AG04449 (cell line): ENCODE measurements around the gene HIGD1C.
"Not testable (repeated sequence)": the region's sequence is repeated elsewhere in the genome, so short reads cannot be mapped to it uniquely, and the experiment has no call there.

Experiments
- CTCF ChIA-PET: fragments of 350-600 bp; formaldehyde crosslinking; extraction: SDS; loops from one replicate; lab custom pipeline; 2021; ENCODE audit warnings: antibody characterized with exemption; lab: Yijun Ruan, JAX
- POLR2A ChIA-PET: fragments of 400-600, 350-600 bp; formaldehyde crosslinking; extraction: SDS; loops from one replicate; lab custom pipeline; 2020; ENCODE audit warnings: antibody characterized with exemption, inconsistent platforms; lab: Yijun Ruan, JAX
- DNase-seq: peaks from one replicate; pipeline ENCODE4 v3.0.0-alpha.2; 2010; ENCODE audit warnings: low read depth, low spot score
- H3K4me3 ChIP-seq: 2 replicates; pipeline ENCODE4 v1.5.1; 2011; ENCODE audit warnings: low read depth, mild to moderate bottlenecking, control low read depth, low read length
- CTCF ChIP-seq: IDR thresholded peaks from one replicate; pipeline ENCODE4 v1.5.1; 2011; ENCODE audit warnings: mild to moderate bottlenecking, moderate library complexity, low read length, control low read depth, inconsistent platforms; ENCODE audit not compliant: insufficient read depth; ENCODE audit errors: missing control alignments

Gene HIGD1C

GRCh38 chr12:51005671-51006070 lies 53.3 kb downstream of the HIGD1C start:
- CTCF ChIA-PET: interaction anchor here (0.8 to 1.4 kb wide), 2 partner anchors 18 to 21 kb away, joined by 3 to 5 read pairs; no protein-coding TSS in a partner anchor
- no peak for DNase-seq
- TF ChIP-seq CTCF: no peak
- POLR2A ChIA-PET: no interaction called here
- H3K4me3 ChIP-seq: no peak overlapping the region

- ChIA-PET POLR2A (no interaction called here), CTCF (interaction anchor here (1.2 to 2.1 kb wide), 5 partner anchors 9 to 21 kb away, joined by 3 to 6 read pairs (median 4); no protein-coding TSS in a partner anchor)
- DNase-seq: no peak
- TF ChIP-seq CTCF: no peak
- H3K4me3 ChIP-seq: no peak overlapping the region
Observed at GRCh38 chr12:51008329-51009055, 56.1 kb downstream of the HIGD1C start.

GRCh38 chr12:51009056-51009440 lies 56.7 kb downstream of the HIGD1C start:
- POLR2A ChIA-PET: no interaction called here
- H3K4me3 ChIP-seq: no peak overlapping the region
- TF ChIP-seq CTCF: no peak
- DNase-seq: no peak
- CTCF ChIA-PET: interaction anchor here (0.8 to 2.1 kb wide), 5 partner anchors 9 to 332 kb away, joined by 3 to 6 read pairs (median 3); no protein-coding TSS in a partner anchor

DNA sequence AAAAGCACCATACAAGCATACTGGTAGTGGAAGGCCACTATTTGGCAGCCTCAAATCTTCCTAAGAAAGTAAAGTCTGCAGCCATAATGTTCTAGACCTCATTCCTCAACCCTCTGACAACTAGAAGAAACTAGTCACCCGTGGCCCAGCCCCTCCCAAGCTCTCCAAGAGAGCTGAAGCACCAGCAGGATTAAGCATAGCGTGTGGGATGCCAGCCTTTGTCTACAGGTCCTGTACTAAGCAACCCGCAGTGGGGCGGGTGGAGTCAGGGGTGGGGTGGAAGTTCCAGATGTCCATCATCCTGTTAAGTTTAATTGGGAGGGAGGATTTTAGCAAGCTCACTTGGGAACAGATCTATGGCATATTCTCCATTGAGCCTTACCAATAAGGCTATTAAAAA lies 59.6 kb downstream of the HIGD1C start:
- H3K4me3 ChIP-seq: no peak overlapping the region
- no peak for TF ChIP-seq CTCF
- no peak for DNase-seq
- ChIA-PET CTCF (interaction anchor here (1.1 to 2.0 kb wide), 3 partner anchors 14 to 26 kb away, joined by 3 to 8 read pairs (median 6); partner anchors contain the start of gene SLC11A2), POLR2A (no interaction called here)

- DNase-seq: no peak
- TF ChIP-seq CTCF: no peak
- ChIA-PET CTCF (interaction anchor here (1.1 to 2.0 kb wide), 4 partner anchors 10 to 26 kb away, joined by 3 to 8 read pairs (median 4); partner anchors contain the start of gene SLC11A2), POLR2A (no interaction called here)
- H3K4me3 ChIP-seq: no peak overlapping the region
Observed at GRCh38 chr12:51012570-51013236, 60.4 kb downstream of the HIGD1C start.

- H3K4me3 ChIP-seq: no peak overlapping the region
- no peak for TF ChIP-seq CTCF
- ChIA-PET POLR2A (no interaction called here), CTCF (interaction anchor here (1.1 to 2.0 kb wide), 4 partner anchors 9 to 27 kb away, joined by 3 to 8 read pairs (median 4); partner anchors contain the start of gene SLC11A2)
- no peak for DNase-seq
Observed at GRCh38 chr12:51013441-51013840, 61.1 kb downstream of the HIGD1C start.

DNA sequence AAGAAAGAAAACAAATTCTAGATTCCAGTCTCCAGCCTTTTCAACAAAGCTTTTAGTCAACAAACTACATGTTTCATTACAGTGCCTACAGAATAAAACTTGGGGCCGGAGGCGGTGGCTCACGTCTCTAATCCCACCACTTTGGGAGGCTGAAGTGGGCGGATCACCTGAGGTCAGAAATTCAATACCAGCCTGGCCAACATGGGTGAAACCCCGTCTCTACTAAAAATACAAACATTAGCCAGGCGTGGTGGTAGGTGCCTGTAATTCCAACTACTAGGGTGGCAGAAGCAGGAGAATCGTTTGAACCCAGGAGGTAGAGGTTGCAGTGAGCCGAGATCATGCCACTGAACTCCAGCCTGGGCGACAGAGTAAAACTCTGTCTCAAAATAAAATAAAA lies 62.1 kb downstream of the HIGD1C start:
- DNase-seq, POLR2A ChIA-PET, CTCF ChIA-PET, H3K4me3 ChIP-seq: not testable (repeated sequence)
